ENCODE data around the gene PCNX4. TPM values are rescaled to one million over a fixed set of nuclear protein-coding genes. Genes with fewer than 3 reads are reported as not detected.
"Not testable (repeated sequence)": the region's sequence is repeated elsewhere in the genome, so short reads cannot be mapped to it uniquely, and the experiment has no call there.

PCNX4 gene
- polyA plus RNA-seq, 3 donors = 13.1 to 18.4 (median 16.7) TPM

DNA sequence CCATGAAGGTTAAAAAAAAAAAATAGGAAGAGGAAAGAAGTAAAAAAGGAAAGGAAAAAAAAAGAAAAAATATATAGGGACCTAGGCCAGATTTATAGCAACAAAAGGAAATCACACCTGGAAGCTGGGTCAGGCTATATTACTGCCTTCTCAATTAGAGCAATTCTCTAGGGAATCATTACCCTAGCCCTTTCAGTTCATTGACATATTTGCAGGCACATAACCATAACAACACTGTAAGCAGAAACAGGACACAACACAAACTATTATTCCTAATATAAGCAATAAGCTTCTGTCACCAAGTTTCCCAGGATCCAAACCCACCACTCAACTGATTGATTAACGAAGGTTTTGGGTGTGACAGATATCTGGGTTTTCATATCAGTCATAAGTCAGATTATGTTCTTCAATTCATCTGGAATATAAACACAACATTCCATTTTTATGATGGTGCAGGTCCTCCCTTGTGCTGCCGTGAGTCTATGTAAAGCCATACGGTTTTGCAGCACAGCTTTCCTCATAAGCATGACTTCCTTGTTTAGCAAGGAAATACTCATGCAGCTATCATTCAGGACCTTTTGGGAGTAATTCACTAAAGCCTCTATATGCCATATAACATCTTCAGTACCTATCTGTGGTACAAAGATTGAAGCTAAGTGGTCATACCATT, 4.2 kb downstream of the PCNX4 start:
- Mint-ChIP-seq H3K9me3 (peaks cover 0 to 3% (median 0%) of the 10 kb centered on the region in 7 donors), H3K4me3 (no peak overlapping the region), H3K27ac (peak overlapping the region in 1 of 7 donors; percentile 15), H3K27me3 (ENCODE audit: low read depth in 3 of 3) (no peaks in the 10 kb centered on the region), H3K4me1 (peaks cover 34% of the 10 kb centered on the region), H3K36me3 (peaks cover 24 to 25% of the 10 kb centered on the region in 2 donors)
- intact Hi-C loops (cut with micrococcal nuclease) = loop anchor here (10.0 kb wide), 1 partner anchor 149 kb away; the partner anchor contains the start of gene PPM1A (in 2 of the 2)
- Histone ChIP-seq H3K27ac (ENCODE audit: low read depth in 1 of 2, low read length in 2 of 2) (no peak overlapping the region), H3K9ac (ENCODE audit: insufficient read depth, low read length, poor library complexity, severe bottlenecking) (no peak overlapping the region), H3K4me2 (replicated peaks; ENCODE audit: extremely low read depth, low read length, poor library complexity, severe bottlenecking) (no peak overlapping the region), H2AFZ (ENCODE audit: insufficient read depth, low read depth, low read length, poor library complexity, severe bottlenecking) (no peak overlapping the region), H3K36me3 (replicated peaks in 1 of 2; ENCODE audit: control insufficient read depth in 1 of 2, insufficient read depth in 2 of 2, low read length in 2 of 2) (peaks cover 7 to 15% of the 10 kb centered on the region in 2 donors), H3K79me2 (ENCODE audit: insufficient read depth, low read length) (peaks cover 84% of the 10 kb centered on the region), H4K20me1 (ENCODE audit: insufficient read depth, low read length) (no peaks in the 10 kb centered on the region), H3K9me3 (replicated peaks in 1 of 2; ENCODE audit: control insufficient read depth in 1 of 2, insufficient read depth in 1 of 2, low read length in 2 of 2) (no peaks in the 10 kb centered on the region), H3K27me3 (ENCODE audit: control insufficient read depth in 2 of 2, insufficient read depth in 2 of 2, low read length in 2 of 2) (no peaks in the 10 kb centered on the region), H3K4me3 (replicated peaks in 1 of 3; ENCODE audit: low read depth in 2 of 3, low read length in 3 of 3) (no peak overlapping the region), H3K4me1 (ENCODE audit: control insufficient read depth in 1 of 2, insufficient read depth in 2 of 2, low read length in 2 of 2) (peaks cover 18 to 32% of the 10 kb centered on the region in 2 donors)
- TF ChIP-seq, protein P1, sequence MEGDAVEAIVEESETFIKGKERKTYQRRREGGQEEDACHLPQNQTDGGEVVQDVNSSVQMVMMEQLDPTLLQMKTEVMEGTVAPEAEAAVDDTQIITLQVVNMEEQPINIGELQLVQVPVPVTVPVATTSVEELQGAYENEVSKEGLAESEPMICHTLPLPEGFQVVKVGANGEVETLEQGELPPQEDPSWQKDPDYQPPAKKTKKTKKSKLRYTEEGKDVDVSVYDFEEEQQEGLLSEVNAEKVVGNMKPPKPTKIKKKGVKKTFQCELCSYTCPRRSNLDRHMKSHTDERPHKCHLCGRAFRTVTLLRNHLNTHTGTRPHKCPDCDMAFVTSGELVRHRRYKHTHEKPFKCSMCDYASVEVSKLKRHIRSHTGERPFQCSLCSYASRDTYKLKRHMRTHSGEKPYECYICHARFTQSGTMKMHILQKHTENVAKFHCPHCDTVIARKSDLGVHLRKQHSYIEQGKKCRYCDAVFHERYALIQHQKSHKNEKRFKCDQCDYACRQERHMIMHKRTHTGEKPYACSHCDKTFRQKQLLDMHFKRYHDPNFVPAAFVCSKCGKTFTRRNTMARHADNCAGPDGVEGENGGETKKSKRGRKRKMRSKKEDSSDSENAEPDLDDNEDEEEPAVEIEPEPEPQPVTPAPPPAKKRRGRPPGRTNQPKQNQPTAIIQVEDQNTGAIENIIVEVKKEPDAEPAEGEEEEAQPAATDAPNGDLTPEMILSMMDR (IDR thresholded peaks at IDR 0.05) = no peak
- WGBS (ENCODE audit: insufficient coverage) = 30% methylated on average over 2 of the region's 3 CpGs
- no peak for DNase-seq

DNA sequence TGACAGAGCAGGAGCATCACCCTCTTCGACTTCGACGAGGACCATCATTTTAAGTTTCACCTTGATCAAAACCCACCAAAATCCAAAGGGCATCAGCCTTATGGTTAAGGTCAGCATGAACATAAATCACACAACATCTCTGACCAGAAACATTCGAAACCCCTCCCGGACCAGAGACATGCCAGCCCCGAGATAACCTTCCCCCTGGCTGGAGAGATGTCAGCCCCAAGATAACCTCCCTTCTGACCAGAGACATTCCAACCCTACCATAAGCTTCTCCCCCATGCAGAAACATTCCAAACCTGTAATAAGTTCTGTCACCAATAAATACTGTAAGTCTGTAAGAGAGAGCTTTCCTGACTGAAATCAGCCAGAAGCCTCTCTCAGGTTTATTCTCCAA, 6.3 kb downstream of the PCNX4 start:
- TF ChIP-seq, protein P1 (IDR thresholded peaks at IDR 0.05) = no peak
- Mint-ChIP-seq H3K27me3 (ENCODE audit: low read depth in 3 of 3) (no peaks in the 10 kb centered on the region), H3K36me3 (peaks cover 24 to 27% of the 10 kb centered on the region in 2 donors), H3K4me1 (peaks cover 41% of the 10 kb centered on the region), H3K4me3 (no peak overlapping the region), H3K9me3 (peaks cover 0 to 3% (median 0%) of the 10 kb centered on the region in 7 donors), H3K27ac (peak overlapping the region in 5 of 7 donors; percentile 3 to 72 (median 33))
- no peaks in the 10 kb centered on the region for H3K27me3 ChIP-seq (ENCODE audit: control insufficient read depth in 2 of 2, insufficient read depth in 2 of 2, low read length in 2 of 2)
- no peak for DNase-seq
- WGBS (ENCODE audit: insufficient coverage) = 100% methylated on average over 5 of the region's 6 CpGs
- H3K4me1 ChIP-seq (ENCODE audit: control insufficient read depth in 1 of 2, insufficient read depth in 2 of 2, low read length in 2 of 2) = peaks cover 13 to 27% of the 10 kb centered on the region in 2 donors
- no peaks in the 10 kb centered on the region for H4K20me1 ChIP-seq (ENCODE audit: insufficient read depth, low read length)
- H3K79me2 ChIP-seq (ENCODE audit: insufficient read depth, low read length) = peaks cover 98% of the 10 kb centered on the region
- H2AFZ ChIP-seq (ENCODE audit: insufficient read depth, low read depth, low read length, poor library complexity, severe bottlenecking) = no peak overlapping the region
- no peak overlapping the region for H3K27ac ChIP-seq (ENCODE audit: low read depth in 1 of 2, low read length in 2 of 2)
- no peak overlapping the region for H3K4me3 ChIP-seq (replicated peaks in 1 of 3; ENCODE audit: low read depth in 2 of 3, low read length in 3 of 3)
- no peaks in the 10 kb centered on the region for H3K9me3 ChIP-seq (replicated peaks in 1 of 2; ENCODE audit: control insufficient read depth in 1 of 2, insufficient read depth in 1 of 2, low read length in 2 of 2)
- intact Hi-C loops (cut with micrococcal nuclease) = loop anchor here (10.0 kb wide), 1 partner anchor 147 kb away; the partner anchor contains the start of gene PPM1A (in 2 of the 2)
- H3K9ac ChIP-seq (ENCODE audit: insufficient read depth, low read length, poor library complexity, severe bottlenecking) = no peak overlapping the region
- H3K36me3 ChIP-seq (replicated peaks in 1 of 2; ENCODE audit: control insufficient read depth in 1 of 2, insufficient read depth in 2 of 2, low read length in 2 of 2) = peaks cover 7 to 15% of the 10 kb centered on the region in 2 donors
- no peak overlapping the region for H3K4me2 ChIP-seq (replicated peaks; ENCODE audit: extremely low read depth, low read length, poor library complexity, severe bottlenecking)

DNA sequence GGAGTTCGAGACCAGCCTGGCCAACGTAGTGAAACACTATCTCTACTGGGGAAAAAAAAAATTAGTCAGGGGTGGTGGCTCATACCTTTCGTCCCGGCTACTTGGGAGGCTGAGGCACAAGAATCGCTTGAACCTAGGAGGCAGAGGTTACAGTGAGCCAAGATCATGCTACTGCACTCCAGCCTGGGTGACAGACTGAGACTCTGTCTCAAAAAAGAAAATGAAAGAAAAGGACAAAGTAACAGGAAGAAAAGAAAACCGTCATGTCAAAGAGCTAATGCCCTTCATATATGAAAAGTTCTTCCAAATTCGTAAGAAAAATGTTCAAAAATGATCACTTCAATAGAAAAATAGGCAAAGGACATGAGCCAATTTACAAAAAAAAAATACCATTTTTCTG, 8.1 kb downstream of the PCNX4 start:
- not testable (repeated sequence) for H3K4me3 Mint-ChIP-seq; H3K27me3 Mint-ChIP-seq (ENCODE audit: low read depth in 3 of 3); H4K20me1 ChIP-seq (ENCODE audit: insufficient read depth, low read length); H3K4me3 ChIP-seq (replicated peaks in 1 of 3; ENCODE audit: low read depth in 2 of 3, low read length in 3 of 3); H3K9me3 ChIP-seq (replicated peaks in 1 of 2; ENCODE audit: control insufficient read depth in 1 of 2, insufficient read depth in 1 of 2, low read length in 2 of 2); H3K27me3 ChIP-seq (ENCODE audit: control insufficient read depth in 2 of 2, insufficient read depth in 2 of 2, low read length in 2 of 2); H3K27ac ChIP-seq (ENCODE audit: low read depth in 1 of 2, low read length in 2 of 2); H3K4me2 ChIP-seq (replicated peaks; ENCODE audit: extremely low read depth, low read length, poor library complexity, severe bottlenecking); H2AFZ ChIP-seq (ENCODE audit: insufficient read depth, low read depth, low read length, poor library complexity, severe bottlenecking); H3K9me3 Mint-ChIP-seq; DNase-seq; H3K9ac ChIP-seq (ENCODE audit: insufficient read depth, low read length, poor library complexity, severe bottlenecking)
- peak overlapping the region in 2 of 7 donors; percentile 39 to 46 for H3K27ac Mint-ChIP-seq
- intact Hi-C loops (cut with micrococcal nuclease) = loop anchor here (10.0 kb wide), 1 partner anchor 145 kb away; the partner anchor contains the start of gene PPM1A (in 2 of the 2)
- Histone ChIP-seq H3K4me1 (ENCODE audit: control insufficient read depth in 1 of 2, insufficient read depth in 2 of 2, low read length in 2 of 2) (peaks cover 0 to 13% of the 10 kb centered on the region in 2 donors), H3K79me2 (ENCODE audit: insufficient read depth, low read length) (peaks cover 97% of the 10 kb centered on the region), H3K36me3 (replicated peaks in 1 of 2; ENCODE audit: control insufficient read depth in 1 of 2, insufficient read depth in 2 of 2, low read length in 2 of 2) (peaks cover 7 to 15% of the 10 kb centered on the region in 2 donors)
- 93% methylated on average over 3 of the region's 7 CpGs for WGBS (ENCODE audit: insufficient coverage)
- H3K36me3 Mint-ChIP-seq = peaks cover 23% of the 10 kb centered on the region in 2 donors
- peaks cover 27% of the 10 kb centered on the region for H3K4me1 Mint-ChIP-seq
